Upper lobe of right lung (tissue), 1 donor: ENCODE data around the gene SLC8B1. TPM values are rescaled to one million over a fixed set of nuclear protein-coding genes. Genes with fewer than 3 reads are reported as not detected.
"Not testable (repeated sequence)": the region's sequence is repeated elsewhere in the genome, so short reads cannot be mapped to it uniquely, and the experiment has no call there.

ENCODE experiments used
- ATAC-seq: fragments of 200-7000 bp; cut with Tn5 transposase; one replicate; pipeline ENCODE4 v1.9.1; 2020; ENCODE audit warnings: mild to moderate bottlenecking, moderate library complexity
- DNase-seq: peaks from one replicate; pipeline ENCODE4 v3.0.0-alpha.2; 2020
- H3K27ac ChIP-seq: fragments of 200-600 bp; one replicate; pipeline ENCODE4 v1.8.0; 2022
- H3K27me3 ChIP-seq: fragments of 200-600 bp; one replicate; pipeline ENCODE4 v1.8.0; 2022; ENCODE audit warnings: mild to moderate bottlenecking
- H3K36me3 ChIP-seq: fragments of 200-600 bp; one replicate; pipeline ENCODE4 v1.8.0; 2022
- H3K4me1 ChIP-seq: fragments of 200-600 bp; one replicate; pipeline ENCODE4 v1.8.0; 2022
- H3K4me3 ChIP-seq: fragments of 200-600 bp; one replicate; pipeline ENCODE4 v1.8.0; 2022; ENCODE audit warnings: mild to moderate bottlenecking
- H3K9me3 ChIP-seq: fragments of 200-600 bp; one replicate; pipeline ENCODE4 v1.8.0; 2022
- CTCF ChIP-seq: fragments of 200-600 bp; IDR thresholded peaks from one replicate; pipeline ENCODE4 v1.8.0; 2022; ENCODE audit warnings: antibody characterized with exemption
- intact Hi-C: fragments of 100-400 bp; cut with DNase I; formaldehyde crosslinking; loops from one replicate; pipeline ENCODE4 v1.11.0; 2022
- total RNA-seq: library from RNA; stranded (reverse); fragmentation: NEBNext Ultra II Directional; extraction: Animal tissue kit (Norgen Biotek cat#: 25700); gene quantifications from one replicate; pipeline ENCODE4 v1.2.1, GENCODE V29; 2021
- donor health status: DM: no; HTN: yes; CAD: no; lungs with severe emphysema.

Gene SLC8B1
- total RNA-seq, 1 donor from 2014 or later, result 42.8 TPM

DNA sequence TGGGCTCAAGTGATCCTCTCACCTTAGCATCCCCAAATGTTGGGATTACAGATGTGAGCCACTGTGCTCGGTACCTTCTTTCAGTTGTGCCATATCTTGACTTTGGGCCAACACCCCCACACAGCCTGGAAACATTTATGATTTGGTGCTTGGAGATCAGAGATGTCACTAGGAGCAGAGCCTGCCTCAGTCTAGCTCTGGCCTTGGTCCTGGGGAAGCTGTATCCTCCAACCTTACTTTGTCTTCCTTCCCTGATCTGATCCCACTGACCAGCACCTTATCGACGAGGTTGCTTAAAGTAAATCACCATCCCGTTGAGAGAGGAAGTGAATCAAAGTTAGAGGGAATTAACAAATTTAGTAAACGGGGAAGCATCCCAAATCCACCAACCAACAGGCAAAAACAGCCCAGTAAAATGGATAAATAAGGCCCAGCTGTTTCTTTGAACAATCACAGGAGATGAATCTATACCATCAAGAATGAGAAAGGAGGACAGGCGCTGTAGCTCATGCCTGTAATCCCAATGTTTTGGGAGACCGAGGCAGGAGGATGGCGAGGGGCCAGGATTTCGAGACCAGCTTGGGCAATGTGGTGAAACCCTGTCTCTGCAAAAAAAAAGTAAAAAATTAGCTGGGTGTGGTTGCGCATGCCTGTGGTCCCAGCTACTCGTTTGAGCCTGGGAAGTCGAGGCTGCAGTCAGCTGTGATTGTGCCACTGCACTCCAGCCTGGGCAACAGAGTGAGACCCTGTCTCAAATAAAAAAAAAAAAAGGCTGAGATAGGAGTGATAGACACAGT lies 26.9 kb upstream of the SLC8B1 start:
- intact Hi-C loops, result no loop called here
- Histone ChIP-seq H3K27me3 (no peaks in the 10 kb centered on the region), H3K4me1 (peaks cover 13% of the 10 kb centered on the region), H3K36me3 (no peaks in the 10 kb centered on the region), H3K9me3 (no peaks in the 10 kb centered on the region), H3K4me3 (no peak overlapping the region), H3K27ac (no peak overlapping the region)
- ATAC-seq, result no peak
- no peak for DNase-seq
- no peak for TF ChIP-seq CTCF

- ATAC-seq, result no peak
- peak overlapping the region; percentile 87 for H3K4me3 ChIP-seq
These were observed 25.2 kb upstream of the SLC8B1 start for GRCh38 chr12:113359939-113360748.

DNA sequence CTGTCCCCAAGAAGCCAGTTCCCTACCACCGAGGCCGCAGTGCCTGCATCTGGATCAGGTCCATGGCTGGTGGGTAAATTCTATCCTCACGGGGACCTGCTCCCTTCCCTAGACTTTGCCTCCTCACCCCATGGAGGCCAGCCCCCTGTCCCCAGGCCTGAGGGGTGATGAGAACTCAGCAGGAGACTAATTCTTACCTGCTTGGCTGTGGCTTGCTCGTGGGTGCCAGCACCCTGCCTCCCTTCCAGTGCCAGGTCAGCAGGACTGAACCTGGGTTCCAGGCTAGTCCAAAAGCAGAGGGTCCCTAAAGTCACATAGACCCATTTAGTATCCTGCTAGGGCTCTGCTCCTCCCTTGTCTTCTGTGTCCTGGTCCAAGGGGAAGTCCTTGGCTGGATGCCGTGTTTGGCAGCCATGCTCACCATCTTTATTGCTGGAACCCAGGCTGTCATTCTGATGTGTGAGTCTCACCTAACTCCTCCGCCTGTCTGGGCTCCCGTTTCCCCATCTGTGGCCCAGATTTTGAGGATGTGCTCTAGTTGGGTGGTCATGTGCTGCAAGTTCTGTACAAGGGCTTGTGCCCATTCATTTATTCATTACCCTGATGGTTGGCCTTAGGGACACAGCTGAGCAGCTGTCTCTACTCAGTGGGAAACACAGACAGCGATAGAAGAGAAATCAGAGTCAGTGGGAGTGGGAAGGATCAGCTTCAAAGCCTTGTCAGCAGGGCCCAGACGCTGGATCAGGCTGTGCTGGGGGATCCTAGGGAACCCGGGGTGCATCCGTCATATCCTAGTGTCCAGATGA lies 24.4 kb upstream of the SLC8B1 start:
- Histone ChIP-seq H3K27me3 (no peaks in the 10 kb centered on the region), H3K9me3 (no peaks in the 10 kb centered on the region), H3K27ac (peak overlapping the region; percentile 80), H3K4me1 (peaks cover 13% of the 10 kb centered on the region), H3K4me3 (peak overlapping the region; percentile 87), H3K36me3 (no peaks in the 10 kb centered on the region)
- DNase-seq (no peak), ATAC-seq (no peak)
- intact Hi-C loops, result no loop called here
- no peak for TF ChIP-seq CTCF

More at GRCh38 chr12:113359939-113360748, 25.2 kb upstream of the SLC8B1 start:
- intact Hi-C loops, result no loop called here
- DNase-seq, result no peak
- TF ChIP-seq CTCF, result no peak
- no peak overlapping the region for H3K27ac ChIP-seq
- no peaks in the 10 kb centered on the region for H3K36me3 ChIP-seq
- peaks cover 13% of the 10 kb centered on the region for H3K4me1 ChIP-seq
- H3K9me3 ChIP-seq, result no peaks in the 10 kb centered on the region
- H3K27me3 ChIP-seq, result no peaks in the 10 kb centered on the region

DNA sequence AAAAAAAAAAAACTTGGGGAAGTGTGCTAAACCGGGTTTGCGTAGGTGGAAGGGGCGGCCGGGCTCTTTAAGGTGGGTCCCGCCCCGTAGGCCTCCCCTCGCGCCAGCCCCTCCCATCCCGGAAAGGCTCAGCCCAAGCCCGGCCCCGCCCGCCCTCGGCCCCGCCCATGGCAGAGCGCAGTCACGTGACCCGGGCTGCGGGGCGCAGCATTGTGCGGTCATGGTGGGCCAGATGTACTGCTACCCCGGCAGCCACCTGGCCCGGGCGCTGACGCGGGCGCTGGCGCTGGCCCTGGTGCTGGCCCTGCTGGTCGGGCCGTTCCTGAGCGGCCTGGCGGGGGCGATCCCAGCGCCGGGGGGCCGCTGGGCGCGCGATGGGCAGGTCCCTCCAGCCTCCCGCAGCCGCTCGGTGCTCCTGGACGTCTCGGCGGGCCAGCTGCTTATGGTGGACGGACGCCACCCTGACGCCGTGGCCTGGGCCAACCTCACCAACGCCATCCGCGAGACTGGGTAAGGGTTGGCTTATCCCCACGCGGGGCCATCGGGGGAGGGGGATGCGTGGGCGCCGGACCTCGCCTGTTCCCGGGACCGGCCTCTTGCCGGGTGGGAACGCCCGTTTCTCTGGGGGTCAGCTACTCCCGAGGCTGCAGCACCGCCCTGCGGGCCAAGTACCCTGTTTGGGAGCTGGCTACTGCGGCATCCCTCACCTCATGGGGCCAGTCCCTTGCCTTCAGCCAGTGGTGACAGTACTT lies 23.6 kb upstream of the SLC8B1 start, which contains the start of gene PLBD2:
Gene PLBD2 (plus strand): TSS at position 207 of the 752 bp plus-strand sequence. CDS start 14 bp downstream, at position 221.
- peak; percentile 98 for ATAC-seq
- Histone ChIP-seq H3K4me1 (peaks cover 13% of the 10 kb centered on the region), H3K27me3 (no peaks in the 10 kb centered on the region), H3K36me3 (no peaks in the 10 kb centered on the region), H3K9me3 (no peaks in the 10 kb centered on the region), H3K27ac (peak within 1 kb of the TSS; percentile 80), H3K4me3 (peak within 1 kb of the TSS; percentile 87)
- intact Hi-C loops, result no loop called here
- no peak for TF ChIP-seq CTCF
- DNase-seq, result peak; percentile 97

- H3K9me3 ChIP-seq, H3K27me3 ChIP-seq, DNase-seq, H3K36me3 ChIP-seq, H3K4me3 ChIP-seq, H3K27ac ChIP-seq, H3K4me1 ChIP-seq, ATAC-seq, intact Hi-C loops: not testable (repeated sequence)
These were observed 19.3 kb upstream of the SLC8B1 start for GRCh38 chr12:113354192-113354591.
